Naive B cell (primary cell): ENCODE results near the gene TXNDC2. TPM values are rescaled to one million over a fixed set of nuclear protein-coding genes. Genes with fewer than 3 reads are reported as not detected.
"Not testable (repeated sequence)": the region's sequence is repeated elsewhere in the genome, so short reads cannot be mapped to it uniquely, and the experiment has no call there.

Experiments
- ATAC-seq, 2 donors: fragments of 150-1000 bp; cut with Tn5 transposase; 2 replicates each; pipeline ENCODE4 v1.10.0; 2021; ENCODE audit warnings: low read depth in 2 of 2, mild to moderate bottlenecking in 2 of 2, moderate library complexity in 2 of 2
- DNase-seq: peaks from one replicate; pipeline ENCODE4 v3.0.0; 2022
- H3K27ac Mint-ChIP-seq, 6 donors: one replicate each; pipeline ENCODE4 v1.8.0; 2020 to 2022; ENCODE audit warnings: mild to moderate bottlenecking in 6 of 6, mixed read lengths in 6 of 6, moderate library complexity in 5 of 6, inconsistent platforms in 2 of 6
- H3K27me3 Mint-ChIP-seq, 3 donors: one replicate each; pipeline ENCODE4 v1.8.0; 2021 to 2022; ENCODE audit warnings: mixed read lengths in 3 of 3, mild to moderate bottlenecking in 1 of 3
- H3K36me3 Mint-ChIP-seq, 2 donors: one replicate each; pipeline ENCODE4 v1.8.0; 2020 to 2022; ENCODE audit warnings: mixed read lengths in 2 of 2, inconsistent platforms in 1 of 2, mild to moderate bottlenecking in 1 of 2
- H3K4me1 Mint-ChIP-seq, 3 donors: one replicate each; pipeline ENCODE4 v1.8.0; 2020 to 2022; ENCODE audit warnings: mixed read lengths in 3 of 3, inconsistent platforms in 1 of 3, mild to moderate bottlenecking in 1 of 3, moderate library complexity in 1 of 3
- H3K4me3 Mint-ChIP-seq, 8 donors: one replicate each; pipeline ENCODE4 v1.8.0; 2020 to 2022; ENCODE audit warnings: mild to moderate bottlenecking in 8 of 8, mixed read lengths in 8 of 8, moderate library complexity in 8 of 8, inconsistent platforms in 2 of 8
- H3K9me3 Mint-ChIP-seq, 7 donors: one replicate each; pipeline ENCODE4 v1.8.0; 2020 to 2022; ENCODE audit warnings: mixed read lengths in 7 of 7, mild to moderate bottlenecking in 5 of 7, inconsistent platforms in 2 of 7, moderate library complexity in 1 of 7
- polyA plus RNA-seq, 6 donors: library from polyadenylated mRNA; unstranded; fragments of 300-500 nt; fragmentation: Illumina TruSeq; gene quantifications; one replicate each; pipeline ENCODE4 v1.2.3, GENCODE V29; 2021; ENCODE audit warnings: low read depth in 6 of 6

The TXNDC2 gene
- polyA plus RNA-seq, 6 donors from 2014 or later, result 0.19 to 0.20 TPM; not detected in 4

- H3K9me3 Mint-ChIP-seq, result no peaks in the 10 kb centered on the region
- no peaks in the 10 kb centered on the region for H3K4me1 Mint-ChIP-seq
These were observed 8.1 kb upstream of the TXNDC2 start for GRCh38 chr18:9877655-9878014.

GRCh38 chr18:9878095-9878494 is 7.7 kb upstream of the TXNDC2 start:
- H3K9me3 Mint-ChIP-seq, result no peaks in the 10 kb centered on the region
- no peak for DNase-seq
- ATAC-seq, result no peak
- H3K4me1 Mint-ChIP-seq, result no peaks in the 10 kb centered on the region
- no peak overlapping the region for H3K4me3 Mint-ChIP-seq
- peaks cover 7 to 12% (median 9%) of the 10 kb centered on the region in 3 donors for H3K27me3 Mint-ChIP-seq
- no peak overlapping the region for H3K27ac Mint-ChIP-seq
- H3K36me3 Mint-ChIP-seq, result no peaks in the 10 kb centered on the region

More at GRCh38 chr18:9877655-9878014, 8.1 kb upstream of the TXNDC2 start:
- ATAC-seq, result no peak
- Mint-ChIP-seq H3K27me3 (peaks cover 7 to 12% (median 9%) of the 10 kb centered on the region in 3 donors), H3K27ac (no peak overlapping the region), H3K36me3 (no peaks in the 10 kb centered on the region), H3K4me3 (no peak overlapping the region)
- no peak for DNase-seq

- H3K4me1 Mint-ChIP-seq, result no peaks in the 10 kb centered on the region
- no peaks in the 10 kb centered on the region for H3K9me3 Mint-ChIP-seq
- no peak overlapping the region for H3K27ac Mint-ChIP-seq
- DNase-seq (no peak), ATAC-seq (no peak)
- no peaks in the 10 kb centered on the region for H3K36me3 Mint-ChIP-seq
- H3K4me3 Mint-ChIP-seq, result no peak overlapping the region
- H3K27me3 Mint-ChIP-seq, result peaks cover 7 to 12% (median 9%) of the 10 kb centered on the region in 3 donors
These were observed 7.0 kb upstream of the TXNDC2 start for GRCh38 chr18:9878783-9879242.

DNA sequence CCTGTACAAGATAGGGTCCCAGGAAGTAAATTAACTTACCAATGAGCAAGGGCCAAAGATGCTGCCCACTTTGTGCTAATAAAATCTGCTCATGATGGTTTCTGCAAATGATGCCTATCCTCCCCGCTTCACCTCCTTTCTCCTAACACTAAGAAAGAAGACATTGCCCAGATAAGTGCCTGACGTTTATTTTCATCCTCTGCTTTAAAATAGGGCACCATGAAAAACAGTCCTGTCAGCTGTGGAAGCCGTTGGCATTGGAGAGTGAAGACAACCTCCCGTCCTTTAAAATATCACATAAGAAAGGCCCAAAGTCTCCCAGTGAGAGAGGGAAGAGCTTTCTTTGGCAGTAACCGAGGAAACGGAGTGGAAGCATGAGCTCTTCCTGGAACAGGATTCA is 1.7 kb upstream of the TXNDC2 start:
- no peaks in the 10 kb centered on the region for H3K4me1 Mint-ChIP-seq
- H3K36me3 Mint-ChIP-seq, result no peaks in the 10 kb centered on the region
- H3K27me3 Mint-ChIP-seq, result peaks cover 0 to 4% (median 0%) of the 10 kb centered on the region in 3 donors
- ATAC-seq (no peak), DNase-seq (no peak)
- peak overlapping the region in 1 of 6 donors; percentile 73 for H3K27ac Mint-ChIP-seq
- H3K4me3 Mint-ChIP-seq, result no peak overlapping the region
- peaks cover 0 to 3% (median 0%) of the 10 kb centered on the region in 7 donors for H3K9me3 Mint-ChIP-seq

DNA sequence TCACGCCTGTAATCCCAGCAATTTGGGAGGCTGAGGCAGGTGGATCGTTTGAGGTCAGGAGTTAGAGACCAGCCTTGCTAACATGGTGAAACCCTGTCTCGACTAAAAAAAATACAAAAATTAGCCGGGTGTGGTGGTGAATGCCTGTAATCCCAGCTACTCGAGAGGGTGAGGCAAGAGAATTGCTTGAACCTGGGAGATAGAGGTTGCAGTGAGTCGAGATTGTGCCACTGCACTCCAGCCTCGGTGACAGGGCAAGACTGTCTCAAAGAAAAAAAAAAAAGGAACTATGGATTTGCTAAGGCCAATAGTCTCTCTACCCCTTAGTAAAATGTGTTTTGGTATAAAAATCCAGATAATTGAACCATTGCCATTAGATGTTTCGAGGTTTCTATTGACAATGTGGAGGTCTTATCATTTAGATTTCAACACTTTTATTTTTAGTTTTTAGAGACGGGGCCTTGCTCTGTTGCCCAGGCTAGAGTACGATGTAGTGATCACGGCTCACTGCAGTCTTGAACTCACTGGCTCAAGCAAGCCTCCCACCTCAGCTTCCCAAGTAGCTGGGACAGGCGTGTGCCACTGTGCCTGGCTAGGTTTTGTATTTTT is 1.1 kb upstream of the TXNDC2 start:
- no peak overlapping the region for H3K4me3 Mint-ChIP-seq

DNA sequence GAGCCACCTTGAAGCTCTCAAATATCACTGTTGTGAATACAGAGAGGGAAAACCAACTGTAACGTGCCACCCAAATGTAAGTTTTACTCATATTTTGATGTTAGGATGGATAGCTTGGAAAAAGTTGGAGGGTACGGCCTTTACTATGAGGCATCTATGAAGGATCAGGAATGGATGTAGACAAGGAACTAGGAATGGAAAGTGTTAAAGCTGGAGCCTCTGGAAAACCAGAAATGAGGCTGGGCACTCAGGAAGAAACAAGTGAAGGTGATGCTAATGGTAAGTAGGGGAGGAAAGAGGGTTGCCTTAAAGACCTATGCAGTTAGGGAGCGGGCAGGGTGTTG is 204 bp downstream of the TXNDC2 start:
- no peak overlapping the region for H3K27ac Mint-ChIP-seq
- peaks cover 0 to 3% (median 0%) of the 10 kb centered on the region in 7 donors for H3K9me3 Mint-ChIP-seq
- no peaks in the 10 kb centered on the region for H3K4me1 Mint-ChIP-seq
- ATAC-seq (no peak), DNase-seq (no peak)
- no peaks in the 10 kb centered on the region for H3K36me3 Mint-ChIP-seq
- peaks cover 0 to 3% (median 0%) of the 10 kb centered on the region in 3 donors for H3K27me3 Mint-ChIP-seq
- H3K4me3 Mint-ChIP-seq, result no peak overlapping the region

More for the DNA sequence above, 1.1 kb upstream of the TXNDC2 start:
- Mint-ChIP-seq H3K27me3 (peaks cover 0 to 3% (median 0%) of the 10 kb centered on the region in 3 donors), H3K9me3 (peaks cover 0 to 3% (median 0%) of the 10 kb centered on the region in 7 donors), H3K4me1 (no peaks in the 10 kb centered on the region), H3K36me3 (no peaks in the 10 kb centered on the region), H3K27ac (no peak overlapping the region)
- no peak for ATAC-seq
- no peak for DNase-seq

DNA sequence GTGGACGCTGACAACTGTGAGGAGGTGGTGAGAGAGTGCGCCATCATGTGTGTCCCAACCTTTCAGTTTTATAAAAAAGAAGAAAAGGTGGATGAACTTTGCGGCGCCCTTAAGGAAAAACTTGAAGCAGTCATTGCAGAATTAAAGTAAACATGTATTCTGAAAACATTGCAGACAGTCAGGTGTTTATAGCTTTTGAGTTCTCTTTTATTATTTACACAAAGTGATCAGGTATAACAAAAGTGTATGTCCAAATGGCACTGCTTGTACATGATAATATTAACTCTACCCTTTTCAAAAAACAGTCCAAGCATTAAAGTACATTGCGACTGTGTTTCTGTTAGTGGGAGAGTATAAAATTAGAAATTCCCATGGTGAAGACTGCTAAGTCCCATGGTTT is 2.2 kb downstream of the TXNDC2 start:
- no peak for ATAC-seq
- Mint-ChIP-seq H3K36me3 (no peaks in the 10 kb centered on the region), H3K27ac (no peak overlapping the region), H3K27me3 (peaks cover 0 to 3% (median 0%) of the 10 kb centered on the region in 3 donors), H3K4me3 (no peak overlapping the region), H3K4me1 (no peaks in the 10 kb centered on the region), H3K9me3 (peaks cover 0 to 3% (median 0%) of the 10 kb centered on the region in 7 donors)
- DNase-seq, result no peak

GRCh38 chr18:9890196-9890595 is 4.4 kb downstream of the TXNDC2 start:
- no peaks in the 10 kb centered on the region for H3K36me3 Mint-ChIP-seq
- peaks cover 0 to 2% (median 0%) of the 10 kb centered on the region in 3 donors for H3K27me3 Mint-ChIP-seq
- no peaks in the 10 kb centered on the region for H3K4me1 Mint-ChIP-seq
- no peak overlapping the region for H3K4me3 Mint-ChIP-seq
- peaks cover 0 to 3% (median 0%) of the 10 kb centered on the region in 7 donors for H3K9me3 Mint-ChIP-seq
- DNase-seq (no peak), ATAC-seq (no peak)
- H3K27ac Mint-ChIP-seq, result no peak overlapping the region

GRCh38 chr18:9890957-9891356 is 5.2 kb downstream of the TXNDC2 start:
- no peaks in the 10 kb centered on the region for H3K4me1 Mint-ChIP-seq
- ATAC-seq (no peak), DNase-seq (no peak)
- peaks cover 0 to 3% (median 0%) of the 10 kb centered on the region in 7 donors for H3K9me3 Mint-ChIP-seq
- no peaks in the 10 kb centered on the region for H3K27me3 Mint-ChIP-seq
- H3K36me3 Mint-ChIP-seq, result no peaks in the 10 kb centered on the region
- H3K27ac Mint-ChIP-seq, result no peak overlapping the region
- no peak overlapping the region for H3K4me3 Mint-ChIP-seq

DNA sequence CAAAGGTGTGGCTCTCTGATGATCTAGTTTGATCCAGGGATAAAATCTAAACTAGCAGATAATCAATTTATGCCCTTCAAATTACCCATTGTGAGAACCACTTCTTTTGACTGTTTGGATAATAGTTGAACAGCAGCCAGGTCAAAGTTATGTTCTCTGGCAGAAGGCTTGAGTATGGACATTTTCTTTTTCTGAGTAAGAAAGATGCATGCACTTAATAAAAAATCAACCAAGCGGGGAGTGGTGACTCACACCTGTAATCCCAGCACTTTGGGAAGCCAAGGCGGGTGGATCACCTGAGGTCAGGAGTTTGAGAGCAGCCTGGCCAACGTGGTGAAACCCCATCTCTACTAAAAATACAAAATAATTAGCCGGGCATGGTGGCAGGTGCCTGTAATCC is 5.7 kb downstream of the TXNDC2 start:
- not testable (repeated sequence) for H3K9me3 Mint-ChIP-seq, H3K4me1 Mint-ChIP-seq, H3K36me3 Mint-ChIP-seq, DNase-seq, H3K27ac Mint-ChIP-seq, H3K4me3 Mint-ChIP-seq, H3K27me3 Mint-ChIP-seq, ATAC-seq

GRCh38 chr18:9894454-9895068 is 8.8 kb downstream of the TXNDC2 start:
- peaks cover 0 to 9% (median 4%) of the 10 kb centered on the region in 3 donors for H3K27me3 Mint-ChIP-seq
- no peaks in the 10 kb centered on the region for H3K9me3 Mint-ChIP-seq
- no peak for DNase-seq

DNA sequence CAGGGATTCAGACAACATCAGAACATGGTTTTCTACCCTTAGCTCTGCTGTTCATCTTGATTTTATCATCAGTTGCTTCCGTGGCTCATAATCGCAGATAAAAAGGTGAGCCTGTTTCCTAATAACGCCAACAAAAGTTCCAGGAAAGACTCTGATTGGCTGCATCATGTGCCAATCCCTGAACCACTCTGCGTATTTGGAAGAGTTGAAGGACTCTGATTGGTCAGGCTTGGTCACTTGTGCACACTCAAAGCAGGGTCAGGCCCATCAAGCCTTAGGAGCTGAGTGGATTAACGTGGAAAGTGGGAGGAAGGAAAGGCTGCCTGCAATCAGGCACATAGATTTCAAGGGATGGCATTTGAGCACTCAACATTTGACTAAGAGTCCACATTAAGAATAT is 11.4 kb downstream of the TXNDC2 start:
- Mint-ChIP-seq H3K4me1 (no peaks in the 10 kb centered on the region), H3K36me3 (no peaks in the 10 kb centered on the region), H3K4me3 (no peak overlapping the region), H3K27ac (no peak overlapping the region), H3K9me3 (no peaks in the 10 kb centered on the region), H3K27me3 (peaks cover 0 to 9% (median 8%) of the 10 kb centered on the region in 3 donors)
- DNase-seq (no peak), ATAC-seq (no peak)

More at GRCh38 chr18:9894454-9895068, 8.8 kb downstream of the TXNDC2 start:
- Mint-ChIP-seq H3K36me3 (no peaks in the 10 kb centered on the region), H3K4me3 (no peak overlapping the region), H3K27ac (peak overlapping the region in 1 of 6 donors; percentile 47), H3K4me1 (no peaks in the 10 kb centered on the region)
- ATAC-seq, result no peak

GRCh38 chr18:9897787-9898291 is 12.1 kb downstream of the TXNDC2 start:
- H3K9me3 Mint-ChIP-seq, H3K36me3 Mint-ChIP-seq, H3K27me3 Mint-ChIP-seq, H3K4me1 Mint-ChIP-seq, DNase-seq, ATAC-seq, H3K27ac Mint-ChIP-seq, H3K4me3 Mint-ChIP-seq: not testable (repeated sequence)
